ENCODE measurements around the gene LILRA5.

GRCh38 chr19:54262066-54262465 is 50.9 kb downstream of the LILRA5 start:
- TF ChIP-seq CTCF (optimal IDR thresholded peaks at IDR 0.05 in 1 of 3, IDR thresholded peaks at IDR 0.05 in 1 of 3, conservative IDR thresholded peaks at IDR 0.05 in 1 of 3; ENCODE audit: extremely low read depth in 1 of 3, insufficient read depth in 2 of 3, low read length in 3 of 3) (no peak), EZH2 (IDR thresholded peaks at IDR 0.05; ENCODE audit: low read length) (no peak)
